ENCODE measurements around the gene KIRREL3. TPM values are rescaled to one million over a fixed set of nuclear protein-coding genes. Genes with fewer than 3 reads are reported as not detected.

The KIRREL3 gene
- total and polyA plus RNA-seq, 10 donors: 0.50 to 5.4 (median 2.0) TPM

GRCh38 chr11:126480410-126481302, 519.9 kb downstream of the KIRREL3 start:
- intact Hi-C loops (cut with DNase I; ENCODE audit: low total_unique reads): loop anchor here (5.0 kb wide), 2 partner anchors 43 to 173 kb away; no protein-coding TSS in a partner anchor
- WGBS, 5 donors: 11 to 19% (median 13%) methylated on average over 14 to 19 of the region's 19 CpGs
- peak overlapping the region in 1 of 8 donors; percentile 47 for H3K4me3 ChIP-seq

GRCh38 chr11:126480015-126480409, 520.6 kb downstream of the KIRREL3 start:
- peak overlapping the region in 4 of 8 donors; percentile 20 to 77 (median 56) for H3K27ac ChIP-seq
- peak; percentile 55 for DNase-seq

More at GRCh38 chr11:126480410-126481302, 519.9 kb downstream of the KIRREL3 start:
- peak overlapping the region in 6 of 8 donors; percentile 18 to 77 (median 56) for H3K27ac ChIP-seq
- peak; percentile 89 for DNase-seq
- H3K36me3 ChIP-seq: no peaks in the 10 kb centered on the region
- H3K4me1 ChIP-seq: peaks cover 2 to 44% (median 26%) of the 10 kb centered on the region in 6 donors
- H3K27me3 ChIP-seq (replicated peaks in 1 of 7): no peaks in the 10 kb centered on the region
- H3K9me3 ChIP-seq: no peaks in the 10 kb centered on the region
- TF ChIP-seq CTCF (IDR thresholded peaks at IDR 0.05 in 8 of 11, conservative IDR thresholded peaks at IDR 0.05 in 3 of 11): peak; percentile 93 to 98 (median 96)
- peak in 2 of 3 donors; percentile 42 to 47 for TF ChIP-seq POLR2AphosphoS5 (IDR thresholded peaks at IDR 0.05)
- TF ChIP-seq POLR2A (IDR thresholded peaks at IDR 0.05): no peak

GRCh38 chr11:126479178-126479930, 521.2 kb downstream of the KIRREL3 start:
- no peak for TF ChIP-seq POLR2AphosphoS5 (IDR thresholded peaks at IDR 0.05)
- TF ChIP-seq POLR2A (IDR thresholded peaks at IDR 0.05): no peak
- no peak for TF ChIP-seq CTCF (IDR thresholded peaks at IDR 0.05 in 8 of 11, conservative IDR thresholded peaks at IDR 0.05 in 3 of 11)
- Histone ChIP-seq H3K36me3 (no peaks in the 10 kb centered on the region), H3K9me3 (no peaks in the 10 kb centered on the region), H3K4me3 (no peak overlapping the region), H3K27ac (peak overlapping the region in 1 of 8 donors; percentile 77), H3K4me1 (peaks cover 12 to 57% (median 38%) of the 10 kb centered on the region in 6 donors), H3K27me3 (replicated peaks in 1 of 7) (no peaks in the 10 kb centered on the region)
- peak; percentile 72 for DNase-seq
- 90 to 96% (median 93%) methylated on average over 15 of the region's 15 CpGs for WGBS, 5 donors
- intact Hi-C loops (cut with DNase I; ENCODE audit: low total_unique reads): no loop called here

More at GRCh38 chr11:126480015-126480409, 520.6 kb downstream of the KIRREL3 start:
- Histone ChIP-seq H3K36me3 (no peaks in the 10 kb centered on the region), H3K27me3 (replicated peaks in 1 of 7) (no peaks in the 10 kb centered on the region), H3K9me3 (no peaks in the 10 kb centered on the region), H3K4me3 (no peak overlapping the region), H3K4me1 (peaks cover 9 to 50% (median 31%) of the 10 kb centered on the region in 6 donors)
- TF ChIP-seq POLR2AphosphoS5 (IDR thresholded peaks at IDR 0.05): no peak
- TF ChIP-seq POLR2A (IDR thresholded peaks at IDR 0.05): no peak
- no peak for TF ChIP-seq CTCF (IDR thresholded peaks at IDR 0.05 in 8 of 11, conservative IDR thresholded peaks at IDR 0.05 in 3 of 11)
- WGBS, 5 donors: 93 to 98% (median 97%) methylated on average over 3 of the region's 3 CpGs
- intact Hi-C loops (cut with DNase I; ENCODE audit: low total_unique reads): loop anchor here (5.0 kb wide), 2 partner anchors 43 to 173 kb away; no protein-coding TSS in a partner anchor
